SIG-M5 (cell line): ENCODE measurements around the gene PARP1.
A peak's percentile ranks its signal among the peaks of the same experiment; 100 is the strongest.

Experiments used
- DNase-seq: peaks from one replicate; lab custom pipeline; 2025; lab: John Stamatoyannopoulos, UW

The PARP1 gene

GRCh38 chr1:226405411-226405988 lies 2.4 kb downstream of the PARP1 start:
- peak; percentile 44 for DNase-seq

DNA sequence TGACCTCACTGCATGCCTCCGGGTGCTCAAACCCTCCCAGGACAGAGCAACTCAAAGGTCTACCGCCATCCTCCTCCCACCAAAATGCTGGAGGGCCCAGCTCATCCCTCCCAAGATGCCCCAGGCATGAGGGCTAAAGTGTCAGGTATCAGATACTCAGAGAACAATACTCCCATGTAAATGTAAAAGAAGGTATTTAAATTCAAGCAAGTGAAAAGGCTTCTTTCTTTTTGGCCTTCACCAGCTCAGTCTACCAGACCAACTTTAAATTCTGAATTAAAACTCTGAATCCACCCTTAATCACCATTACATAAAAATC lies 3.0 kb downstream of the PARP1 start:
- DNase-seq = no peak

DNA sequence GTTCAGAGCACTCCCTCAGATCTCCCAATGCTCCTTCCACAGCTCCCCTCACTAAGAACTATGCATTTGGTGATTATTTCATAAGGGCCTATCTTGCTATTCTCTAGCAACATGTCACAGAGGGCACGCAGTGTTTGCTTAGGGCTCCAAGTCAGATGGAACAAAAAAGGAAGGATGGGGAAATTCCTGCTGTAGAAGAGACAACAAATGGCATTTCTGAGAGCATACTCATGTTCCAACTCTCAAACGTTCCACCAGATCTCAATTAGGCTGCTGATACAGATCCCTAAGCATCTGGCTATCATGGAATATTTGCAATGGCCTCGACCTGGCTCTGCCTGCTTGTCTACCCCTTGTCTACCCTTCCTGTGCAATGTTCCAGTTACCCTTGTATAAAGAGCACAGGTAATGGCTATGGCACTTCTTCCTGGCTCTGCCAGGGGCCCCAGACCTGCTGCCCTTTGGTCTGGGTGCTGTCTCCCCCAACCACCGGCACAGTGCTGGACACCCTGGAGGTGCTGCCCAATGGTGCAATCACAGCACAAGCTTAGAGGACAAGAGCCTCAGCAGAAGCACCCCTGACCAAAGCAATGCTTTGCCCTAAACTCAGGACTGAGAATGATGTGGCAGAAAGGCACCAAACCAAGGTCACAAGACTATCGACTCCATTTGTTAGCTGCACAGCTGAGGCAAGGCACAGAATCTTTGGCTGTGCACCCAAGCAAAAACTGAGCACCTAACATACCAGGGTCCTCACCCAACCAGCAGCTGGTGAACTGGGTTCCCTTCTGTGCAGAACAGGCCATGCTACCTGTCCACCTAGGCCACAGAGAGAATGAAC lies 3.6 kb downstream of the PARP1 start:
- no peak for DNase-seq

- DNase-seq = no peak
Observed at GRCh38 chr1:226403201-226404034, 4.5 kb downstream of the PARP1 start.

DNA sequence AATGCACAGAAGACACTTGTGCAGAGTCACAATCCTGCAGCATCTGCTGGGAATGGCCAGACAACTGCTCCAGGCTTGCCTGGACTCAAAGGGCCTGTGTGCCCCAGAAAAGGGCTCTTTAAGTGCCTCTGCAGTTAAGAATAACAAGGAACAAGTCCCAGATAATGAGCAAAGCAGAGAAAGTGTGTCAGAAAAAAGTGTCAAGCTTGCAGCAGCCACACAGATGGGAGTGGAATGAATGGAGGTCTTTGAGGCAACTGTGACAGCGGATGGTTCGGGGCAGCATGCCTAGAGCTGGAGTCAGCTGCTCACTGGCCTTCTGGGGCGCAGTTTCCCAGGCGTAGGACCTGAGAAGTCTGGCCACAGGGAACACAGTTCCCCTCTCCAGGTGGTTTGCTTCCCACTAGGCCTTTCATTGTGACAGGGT lies 5.1 kb downstream of the PARP1 start:
- no peak for DNase-seq

DNA sequence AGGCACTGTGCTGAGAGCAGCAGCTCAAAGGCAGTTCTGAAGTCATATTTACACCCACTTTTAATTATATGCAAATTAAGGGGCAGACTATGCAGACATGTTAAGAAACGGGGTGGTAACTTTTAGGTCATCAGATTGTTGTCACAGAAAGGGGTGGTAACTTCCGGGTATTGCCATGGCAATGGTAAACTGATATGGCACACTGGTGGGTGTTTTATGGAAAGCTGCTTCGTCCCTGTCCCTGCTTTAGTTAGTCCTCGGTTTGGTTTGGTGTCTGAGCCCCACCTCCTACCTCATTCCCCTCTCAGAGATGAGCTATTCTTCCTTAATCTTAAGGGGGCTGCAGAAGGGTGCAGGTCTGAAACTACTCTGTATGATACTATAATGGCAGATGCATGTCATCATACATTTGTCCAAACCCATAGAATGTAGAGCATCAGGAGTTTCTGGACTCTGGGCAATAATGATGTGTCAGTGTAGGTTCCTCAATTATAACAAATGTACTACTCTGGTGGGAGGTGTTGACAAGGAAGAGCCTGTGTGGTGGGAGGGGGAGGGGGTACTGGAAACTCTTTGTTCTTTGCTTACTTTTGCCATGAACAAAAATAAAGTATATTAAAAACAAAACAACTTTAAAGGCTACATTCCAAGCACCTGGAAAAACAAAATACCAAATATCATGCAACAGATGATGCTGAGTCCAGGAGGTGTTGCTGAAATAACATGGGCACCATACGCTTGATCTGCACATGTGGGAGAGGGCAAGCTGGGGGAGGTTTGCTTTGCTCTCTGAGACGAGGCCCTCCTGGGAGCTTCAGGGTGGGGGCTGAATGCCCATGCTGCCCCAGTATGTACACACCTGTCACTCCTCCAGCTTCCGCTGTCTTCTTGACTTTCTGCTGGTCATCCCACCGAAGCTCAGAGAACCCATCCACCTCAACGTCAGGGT lies 6.3 kb downstream of the PARP1 start:
- DNase-seq = no peak

- DNase-seq = no peak
Observed at GRCh38 chr1:226400519-226401354, 7.2 kb downstream of the PARP1 start.

DNA sequence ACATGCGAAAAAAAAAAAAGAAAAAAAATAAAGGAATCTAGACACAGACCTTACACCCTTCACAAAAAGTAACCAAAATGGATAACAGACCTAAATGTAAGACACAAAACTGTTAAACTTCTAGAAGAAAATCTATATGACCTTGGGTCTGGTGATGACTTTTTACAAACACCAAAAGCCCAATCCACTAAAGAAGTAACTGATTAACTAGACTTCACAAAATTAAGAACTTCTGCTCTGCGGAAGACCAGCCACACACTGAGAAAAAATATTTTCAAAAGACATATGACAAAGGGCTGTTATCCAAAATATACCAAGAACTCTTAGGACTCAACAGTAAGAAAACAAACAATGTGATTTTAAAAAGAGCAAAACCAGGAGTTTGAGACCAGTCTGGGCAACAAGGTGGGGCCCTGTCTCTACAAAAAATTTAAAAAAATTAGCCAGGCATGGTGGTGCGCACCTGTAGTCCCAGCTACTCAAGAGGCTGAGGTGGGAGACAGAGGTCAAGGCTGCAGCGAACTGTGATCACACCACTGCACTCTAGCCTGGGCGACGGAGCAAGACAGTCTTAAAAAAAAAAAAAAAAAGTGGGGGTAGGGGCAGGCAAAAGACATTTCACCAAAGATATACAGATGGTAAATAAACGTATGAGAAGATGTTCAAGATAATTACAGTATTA lies 9.8 kb downstream of the PARP1 start:
- no peak for DNase-seq

DNA sequence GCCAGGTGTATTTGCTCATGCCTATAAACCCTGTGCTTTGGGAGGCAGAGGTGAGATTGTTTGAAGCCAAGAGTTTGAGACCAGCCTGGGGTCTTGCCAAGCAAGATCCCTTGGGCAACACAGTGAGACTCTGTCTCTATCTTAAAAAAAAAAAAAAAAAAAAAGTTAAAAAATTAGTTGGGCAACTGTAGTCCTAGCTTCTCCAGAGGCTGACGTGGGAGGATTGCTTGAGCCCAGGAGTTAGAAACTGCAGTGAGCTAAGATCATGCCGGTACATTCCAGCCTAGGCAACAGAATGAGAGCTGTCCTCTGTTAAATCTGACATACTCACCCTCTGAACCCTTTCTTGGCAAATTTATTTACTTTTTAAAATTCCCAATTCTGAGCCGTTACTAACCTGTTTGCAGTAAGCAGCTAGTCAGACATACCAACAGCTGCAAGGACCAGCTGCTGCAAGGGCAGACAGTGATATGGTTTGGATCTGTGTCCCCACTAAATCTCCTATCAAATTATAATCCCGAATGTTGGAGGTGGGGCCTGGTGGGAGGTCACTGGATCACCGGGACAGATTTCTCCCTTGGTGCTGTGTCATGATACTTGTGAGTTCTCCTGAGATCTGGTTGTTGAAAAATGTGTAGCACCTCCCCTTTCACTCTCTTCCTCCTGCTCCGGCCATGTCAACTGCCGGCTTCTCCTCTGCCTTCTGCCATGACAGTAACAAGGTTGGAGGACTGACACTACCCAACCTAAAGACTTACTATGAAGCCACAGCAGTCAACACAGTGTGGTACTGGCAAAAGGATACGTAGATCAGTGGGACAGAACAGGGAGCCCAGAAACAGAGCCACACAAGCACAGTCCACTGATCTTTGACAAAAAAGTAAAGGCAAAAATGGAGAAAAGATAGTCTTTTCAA lies 10.6 kb downstream of the PARP1 start:
- no peak for DNase-seq

- no peak for DNase-seq
Observed at GRCh38 chr1:226395753-226396152, 12.1 kb downstream of the PARP1 start.

GRCh38 chr1:226394462-226394861 lies 13.4 kb downstream of the PARP1 start:
- DNase-seq = no peak

DNA sequence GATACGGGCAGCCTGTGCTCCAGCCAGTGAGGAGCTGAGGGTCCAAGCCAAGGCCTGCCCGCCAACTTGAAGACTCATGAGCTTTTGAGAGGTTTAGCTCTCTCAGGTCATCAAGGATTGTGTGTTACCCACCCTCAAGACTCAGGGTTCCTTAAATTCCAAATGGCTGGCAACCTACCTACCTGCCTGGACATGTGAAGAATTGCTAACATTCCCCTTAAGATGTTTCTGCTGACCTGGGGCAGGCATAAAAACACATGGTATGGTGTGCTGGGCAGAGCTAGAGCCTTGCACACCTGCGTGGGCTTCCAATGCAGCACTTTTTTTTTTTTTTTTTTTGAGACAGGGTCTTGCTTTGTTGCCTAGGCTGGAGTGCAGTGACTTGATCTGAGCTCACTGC lies 17.2 kb downstream of the PARP1 start:
- DNase-seq = no peak

GRCh38 chr1:226388131-226388530 lies 19.8 kb downstream of the PARP1 start:
- DNase-seq = no peak

DNA sequence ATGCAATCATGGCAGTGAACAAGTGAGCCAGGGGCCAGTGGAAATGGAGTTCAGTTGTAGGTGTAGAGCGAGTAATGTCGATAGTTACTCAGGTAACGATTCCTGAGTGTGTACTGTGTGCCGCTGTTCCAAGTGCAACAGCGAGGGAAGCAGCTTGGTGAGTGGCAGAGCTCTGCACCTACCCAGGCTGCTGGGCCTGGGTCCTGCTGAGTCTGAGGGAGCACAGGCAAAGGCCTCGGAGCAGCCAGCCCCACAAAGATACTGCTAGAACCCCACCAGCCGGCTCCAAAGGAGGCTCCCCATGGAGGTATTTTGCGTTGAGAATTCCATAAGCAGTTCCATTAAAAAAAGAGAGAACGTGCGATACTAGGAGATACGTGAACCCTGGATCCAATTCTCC lies 23.2 kb downstream of the PARP1 start:
- no peak for DNase-seq

DNA sequence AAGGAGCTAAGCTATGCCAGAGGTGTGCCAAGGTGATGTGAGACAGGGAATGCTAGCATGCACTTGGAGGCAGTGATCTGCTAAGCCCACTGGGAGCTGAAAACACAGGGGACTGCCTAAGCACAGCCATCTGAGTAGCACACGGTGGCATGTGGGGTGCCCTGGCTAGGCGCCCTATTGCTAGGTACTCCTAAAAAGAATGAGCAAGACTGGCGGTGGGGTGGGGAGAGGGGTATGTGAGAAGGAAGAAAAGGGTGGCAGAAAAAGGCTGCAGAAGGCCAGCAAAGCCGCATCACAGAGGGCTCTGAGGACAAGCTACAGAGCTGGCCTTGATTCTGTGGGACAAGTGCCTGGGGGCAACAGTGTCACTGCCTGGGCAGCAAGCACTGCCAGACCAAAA lies 23.9 kb downstream of the PARP1 start:
- no peak for DNase-seq

DNA sequence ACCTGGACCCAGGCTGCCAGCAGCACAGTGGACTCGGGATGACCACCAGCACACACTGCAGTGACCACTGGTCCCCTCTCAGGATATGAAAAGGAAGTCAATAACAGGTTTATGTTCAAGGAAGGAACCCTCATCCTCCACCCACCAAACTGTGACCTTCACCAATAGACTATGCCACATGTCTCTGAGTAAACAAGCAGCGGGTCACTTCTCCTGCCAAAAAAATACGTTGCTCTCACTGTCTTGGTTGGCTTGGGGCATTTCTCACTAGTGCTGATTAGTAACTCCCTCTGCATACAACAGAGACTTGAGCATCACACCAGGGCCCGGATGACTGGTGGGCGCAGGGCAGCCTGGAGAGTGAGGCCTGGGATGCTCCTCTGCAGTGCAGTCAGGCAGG lies 25.9 kb downstream of the PARP1 start:
- DNase-seq = no peak

DNA sequence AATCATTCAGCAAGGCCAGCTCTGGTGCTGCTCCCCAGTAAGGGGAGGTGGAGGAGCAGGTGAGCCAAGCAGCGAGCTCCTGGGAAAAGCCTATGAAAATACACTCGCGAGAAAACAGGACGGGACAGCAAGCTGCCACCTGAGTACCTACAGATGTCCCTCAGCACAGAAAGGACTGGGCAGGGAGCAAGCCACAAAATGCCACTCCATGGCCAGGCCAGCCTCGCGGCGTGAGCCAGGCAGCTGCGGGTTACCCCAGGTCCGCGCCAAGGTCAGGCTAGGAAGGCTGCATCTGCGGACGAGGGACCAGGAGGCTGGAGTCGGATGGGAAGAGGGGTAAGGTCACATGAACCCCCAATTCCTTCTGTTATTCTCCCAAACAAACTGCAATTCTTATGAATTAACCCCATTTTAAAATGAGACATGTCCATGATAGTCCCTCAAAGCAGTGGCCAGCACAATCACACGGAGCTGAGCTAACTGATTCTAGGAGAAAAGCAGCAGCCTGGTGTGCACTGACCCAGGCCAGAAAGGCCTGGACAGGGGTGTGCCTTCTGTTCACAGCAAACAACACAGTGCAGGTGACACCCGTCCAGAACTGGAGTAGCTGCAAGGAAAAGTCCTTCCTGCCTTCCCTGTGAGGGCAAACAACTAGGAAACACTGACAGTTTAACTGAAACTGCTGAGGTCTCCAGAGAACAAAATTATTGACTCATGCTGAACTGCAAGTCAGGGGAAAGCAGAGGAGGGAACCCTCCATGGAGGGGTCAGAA lies 26.5 kb downstream of the PARP1 start:
- no peak for DNase-seq

- DNase-seq = no peak
Observed at GRCh38 chr1:226378071-226378470, 29.8 kb downstream of the PARP1 start.

GRCh38 chr1:226376300-226376699 lies 31.6 kb downstream of the PARP1 start:
- no peak for DNase-seq
